OCI-LY7 (cell line): ENCODE results near the gene SLC6A6. TPM values are rescaled to one million over a fixed set of nuclear protein-coding genes. Genes with fewer than 3 reads are reported as not detected.

Experiments
- BruUV-seq: library from RNA; stranded (reverse); fragments of 400-500 nt; replicated peaks from 2 replicates; lab custom pipeline; 2021; lab: Mats Ljungman, UMichigan
- CTCF ChIA-PET: fragments of 300-600 bp; sonication (Branson Sonifier 250); formaldehyde crosslinking; loops from one replicate; lab custom pipeline; 2022; ENCODE audit warnings: antibody characterized with exemption; ENCODE audit not compliant: unreplicated experiment; lab: Charles Lee
- POLR2A ChIA-PET: fragments of 300-600 bp; sonication (Branson Sonifier 250); formaldehyde crosslinking; loops from one replicate; lab custom pipeline; 2022; ENCODE audit warnings: antibody characterized with exemption; lab: Charles Lee
- DNase-seq: peaks from one replicate; pipeline ENCODE4 v3.0.0-alpha.2; 2015; ENCODE audit warnings: low spot score
- H2AFZ ChIP-seq: fragments of 200-600 bp; sonication (generic), shearing (Covaris generic); 2 replicates; pipeline ENCODE4 v1.6.1; 2014; ENCODE audit warnings: mild to moderate bottlenecking, antibody characterized with exemption, low read length, moderate library complexity
- H3K27ac ChIP-seq: fragments of 200-600 bp; sonication (generic); 2 replicates; pipeline ENCODE4 v1.5.1; 2014; ENCODE audit warnings: mixed run types, low read depth, mild to moderate bottlenecking, moderate library complexity, low read length, inconsistent platforms; ENCODE audit not compliant: poor library complexity, severe bottlenecking
- H3K36me3 ChIP-seq: fragments of 200-600 bp; sonication (generic); 2 replicates; pipeline ENCODE4 v1.6.1; 2014; ENCODE audit warnings: mild to moderate bottlenecking, antibody characterized with exemption, low read length, moderate library complexity, mixed read lengths; ENCODE audit not compliant: insufficient read depth
- H3K4me1 ChIP-seq: fragments of 200-600 bp; sonication (generic); 2 replicates; pipeline ENCODE4 v1.5.1; 2014; ENCODE audit warnings: mild to moderate bottlenecking, low read length; ENCODE audit not compliant: insufficient read depth, poor library complexity, severe bottlenecking
- H3K4me2 ChIP-seq: fragments of 200-600 bp; sonication (generic); 2 replicates; pipeline ENCODE4 v1.6.1; 2014; ENCODE audit warnings: mild to moderate bottlenecking, low read length
- H3K4me3 ChIP-seq: fragments of 200-600 bp; sonication (generic); 2 replicates; pipeline ENCODE4 v1.5.1; 2014; ENCODE audit warnings: mild to moderate bottlenecking, low read depth, low read length; ENCODE audit not compliant: poor library complexity, severe bottlenecking
- H3K79me2 ChIP-seq: fragments of 200-600 bp; sonication (generic); 2 replicates; pipeline ENCODE4 v1.6.1; 2016; ENCODE audit warnings: low read depth, mild to moderate bottlenecking, low read length, moderate library complexity, mixed read lengths; ENCODE audit not compliant: insufficient read depth
- H3K9me2 ChIP-seq: fragments of 200-600 bp; sonication (generic); 2 replicates; pipeline ENCODE4 v1.6.1; 2016; ENCODE audit warnings: mild to moderate bottlenecking, low read length, mixed read lengths; ENCODE audit not compliant: insufficient read depth
- H3K9me3 ChIP-seq: fragments of 200-600 bp; sonication (generic); 2 replicates; pipeline ENCODE4 v1.6.1; 2014; ENCODE audit warnings: mild to moderate bottlenecking, mixed run types, low read length, mixed read lengths
- H4K20me1 ChIP-seq: fragments of 200-600 bp; sonication (generic); 2 replicates; pipeline ENCODE4 v1.6.1; 2014; ENCODE audit warnings: mild to moderate bottlenecking, antibody characterized with exemption, low read length, moderate library complexity, mixed read lengths; ENCODE audit not compliant: insufficient read depth
- EZH2phosphoT487 ChIP-seq: fragments of 200-600 bp; sonication (generic); IDR thresholded peaks from 2 replicates; pipeline ENCODE4 v1.6.1; 2018; ENCODE audit warnings: low read depth, borderline replicate concordance, mild to moderate bottlenecking, mixed run types, antibody characterized with exemption, low read length, moderate library complexity, mixed read lengths
- intact Hi-C: fragments of 100-400 bp; cut with micrococcal nuclease; formaldehyde crosslinking; loops from one replicate; pipeline ENCODE4 v1.10.0; 2022; ENCODE audit not compliant: unreplicated experiment
- total RNA-seq, 2 experiments: library from RNA; depleted of rRNA in 1 of 2; stranded (reverse); fragments of >200 nt in 1 of 2; shearing (Covaris generic) in 1 of 2; gene quantifications; 2 replicates each; pipeline ENCODE4 v1.2.3, GENCODE V29; 2014 to 2022
- TF ChIP-seq, protein P1 (sequence below): fragments of 200-600 bp; sonication (generic); conservative IDR thresholded peaks from 2 replicates; pipeline ENCODE4 v1.5.1; 2014; ENCODE audit warnings: mild to moderate bottlenecking, antibody characterized with exemption, low read length, moderate library complexity, mixed read lengths

SLC6A6 gene
- total RNA-seq, 2 experiments from 2014 or later = 43.0 to 51.8 TPM

DNA sequence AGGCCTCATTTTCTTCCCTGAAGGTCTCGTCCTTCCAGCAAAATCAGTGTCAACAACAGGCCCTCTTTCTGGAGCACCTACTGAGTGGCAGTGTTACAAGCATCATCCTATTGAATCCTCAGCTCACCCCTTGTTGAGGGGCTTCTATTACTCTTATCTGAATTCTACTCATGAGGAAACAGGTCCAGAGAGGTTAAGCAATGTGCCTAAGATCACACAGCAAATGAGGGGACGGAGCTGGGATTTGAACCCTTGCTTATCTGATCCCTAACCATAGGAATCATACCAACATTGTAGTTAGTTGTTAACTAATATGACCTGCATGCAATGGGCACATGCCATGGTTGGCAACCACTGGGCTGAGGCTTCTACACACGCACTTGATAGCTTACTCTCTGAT, 63.0 kb downstream of the SLC6A6 start:
- Histone ChIP-seq H3K36me3 (peaks cover 97% of the 10 kb centered on the region), H4K20me1 (no peaks in the 10 kb centered on the region), H3K4me3 (no peak overlapping the region), H3K9me2 (no peaks in the 10 kb centered on the region), H3K4me2 (no peak overlapping the region), H3K79me2 (no peaks in the 10 kb centered on the region), H2AFZ (no peak overlapping the region), H3K4me1 (no peaks in the 10 kb centered on the region), H3K9me3 (no peaks in the 10 kb centered on the region), H3K27ac (no peak overlapping the region)
- TF ChIP-seq, protein P1, sequence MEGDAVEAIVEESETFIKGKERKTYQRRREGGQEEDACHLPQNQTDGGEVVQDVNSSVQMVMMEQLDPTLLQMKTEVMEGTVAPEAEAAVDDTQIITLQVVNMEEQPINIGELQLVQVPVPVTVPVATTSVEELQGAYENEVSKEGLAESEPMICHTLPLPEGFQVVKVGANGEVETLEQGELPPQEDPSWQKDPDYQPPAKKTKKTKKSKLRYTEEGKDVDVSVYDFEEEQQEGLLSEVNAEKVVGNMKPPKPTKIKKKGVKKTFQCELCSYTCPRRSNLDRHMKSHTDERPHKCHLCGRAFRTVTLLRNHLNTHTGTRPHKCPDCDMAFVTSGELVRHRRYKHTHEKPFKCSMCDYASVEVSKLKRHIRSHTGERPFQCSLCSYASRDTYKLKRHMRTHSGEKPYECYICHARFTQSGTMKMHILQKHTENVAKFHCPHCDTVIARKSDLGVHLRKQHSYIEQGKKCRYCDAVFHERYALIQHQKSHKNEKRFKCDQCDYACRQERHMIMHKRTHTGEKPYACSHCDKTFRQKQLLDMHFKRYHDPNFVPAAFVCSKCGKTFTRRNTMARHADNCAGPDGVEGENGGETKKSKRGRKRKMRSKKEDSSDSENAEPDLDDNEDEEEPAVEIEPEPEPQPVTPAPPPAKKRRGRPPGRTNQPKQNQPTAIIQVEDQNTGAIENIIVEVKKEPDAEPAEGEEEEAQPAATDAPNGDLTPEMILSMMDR = no peak
- no peak for TF ChIP-seq EZH2phosphoT487
- no TSS peak for BruUV-seq
- no peak for DNase-seq
- intact Hi-C loops = no loop called here
- ChIA-PET POLR2A (interaction anchor here (0.7 kb wide), 1 partner anchor 72 kb away, joined by 3 read pairs; no protein-coding TSS in a partner anchor), CTCF (no interaction called here)

DNA sequence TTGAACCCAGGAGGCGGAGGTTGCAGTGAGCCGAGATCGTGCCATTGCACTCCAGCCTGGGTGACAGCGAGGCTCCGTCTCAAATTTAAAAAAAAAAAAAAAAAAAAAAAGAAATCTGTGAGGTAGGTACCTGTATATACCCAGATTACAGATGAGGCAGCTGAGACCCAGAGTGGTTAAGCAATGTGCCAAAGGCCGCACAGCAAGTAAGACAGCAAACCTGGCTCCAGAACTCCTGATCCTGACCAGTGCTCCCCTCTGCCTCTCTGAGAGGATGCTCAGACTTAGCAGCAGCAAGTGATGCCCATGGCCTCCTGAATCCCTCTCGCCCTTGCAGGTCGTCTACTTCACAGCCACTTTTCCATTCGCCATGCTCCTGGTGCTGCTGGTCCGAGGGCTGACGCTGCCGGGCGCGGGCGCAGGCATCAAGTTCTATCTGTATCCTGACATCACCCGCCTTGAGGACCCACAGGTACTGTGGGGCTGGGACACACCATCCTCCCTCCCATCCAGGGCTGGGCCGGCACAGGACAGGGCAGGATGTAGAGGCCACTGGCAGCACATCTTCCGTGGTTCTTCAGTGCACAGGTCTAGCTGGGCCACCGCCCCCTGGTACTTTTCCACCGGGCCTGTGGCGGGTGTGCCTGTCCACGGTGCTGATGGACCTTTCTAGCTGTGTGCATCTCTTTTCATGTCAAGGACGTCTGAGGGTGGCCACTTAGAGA, 63.9 kb downstream of the SLC6A6 start:
- H2AFZ ChIP-seq = no peak overlapping the region
- intact Hi-C loops = no loop called here
- ChIA-PET CTCF (no interaction called here), POLR2A (no interaction called here)
- H3K27ac ChIP-seq = no peak overlapping the region
- H3K4me1 ChIP-seq = no peaks in the 10 kb centered on the region
- H3K4me2 ChIP-seq = no peak overlapping the region
- H3K9me3 ChIP-seq = no peaks in the 10 kb centered on the region
- no peaks in the 10 kb centered on the region for H3K9me2 ChIP-seq
- no peaks in the 10 kb centered on the region for H4K20me1 ChIP-seq
- TF ChIP-seq EZH2phosphoT487 = no peak
- TF ChIP-seq, protein P1 = no peak
- H3K79me2 ChIP-seq = no peaks in the 10 kb centered on the region
- no peak overlapping the region for H3K4me3 ChIP-seq
- DNase-seq = no peak
- BruUV-seq = no TSS peak
- H3K36me3 ChIP-seq = peaks cover 97% of the 10 kb centered on the region
